IMR-90 (cell line): ENCODE measurements around the gene TRIM24. TPM values are rescaled to one million over a fixed set of nuclear protein-coding genes. Genes with fewer than 3 reads are reported as not detected.
"Not testable (repeated sequence)": the region's sequence is repeated elsewhere in the genome, so short reads cannot be mapped to it uniquely, and the experiment has no call there.

Experiments used
- ATAC-seq: fragments of 200-7000 bp; cut with Tn5 transposase; 2 replicates; pipeline ENCODE4 v1.9.1; 2020; ENCODE audit warnings: low read depth, mild to moderate bottlenecking, moderate library complexity
- BruUV-seq: library from RNA; stranded (reverse); fragments of 400-500 nt; replicated peaks from 2 replicates; lab custom pipeline; 2021; lab: Mats Ljungman, UMichigan
- CTCF ChIA-PET: fragments of 300-600 bp; formaldehyde crosslinking; extraction: SDS; loops from one replicate; lab custom pipeline; 2021; ENCODE audit warnings: antibody characterized with exemption; lab: Yijun Ruan, JAX
- POLR2A ChIA-PET: fragments of 300-600 bp; sonication (Branson Sonifier 250); formaldehyde crosslinking; loops from one replicate; lab custom pipeline; 2022; ENCODE audit warnings: antibody characterized with exemption; ENCODE audit not compliant: unreplicated experiment; lab: Charles Lee
- DNase-seq: peaks from one replicate; pipeline ENCODE4 v3.0.0; 2013
- H2AFZ ChIP-seq: replicated peaks from 2 replicates; pipeline ENCODE3; 2013; ENCODE audit warnings: low read length, mild to moderate bottlenecking; ENCODE audit not compliant: poor library complexity
- H2AK5ac ChIP-seq: 2 replicates; pipeline ENCODE4 v1.6.1; 2013; ENCODE audit warnings: low read depth, low read length, inconsistent platforms
- H2AK9ac ChIP-seq: replicated peaks from 2 replicates; pipeline ENCODE3; 2013; ENCODE audit warnings: mild to moderate bottlenecking, low read depth, low read length, moderate library complexity; ENCODE audit not compliant: poor library complexity
- H2BK120ac ChIP-seq: 2 replicates; pipeline ENCODE4 v1.6.1; 2013; ENCODE audit warnings: low read depth, low read length, inconsistent platforms
- H2BK15ac ChIP-seq: 3 replicates; pipeline ENCODE4 v1.6.1; 2013; ENCODE audit warnings: low read depth, low read length, inconsistent platforms
- H2BK20ac ChIP-seq: 2 replicates; pipeline ENCODE4 v1.6.1; 2013; ENCODE audit warnings: low read depth, mild to moderate bottlenecking, inconsistent platforms, low read length, moderate library complexity
- H2BK5ac ChIP-seq: 2 replicates; pipeline ENCODE4 v1.6.1; 2013; ENCODE audit warnings: mild to moderate bottlenecking, low read depth, low read length, inconsistent platforms; ENCODE audit not compliant: poor library complexity, severe bottlenecking
- H3K14ac ChIP-seq: replicated peaks from 2 replicates; pipeline ENCODE4 v1.6.1; 2013; ENCODE audit warnings: low read depth, low read length, inconsistent platforms
- H3K18ac ChIP-seq: 2 replicates; pipeline ENCODE4 v1.6.1; 2013; ENCODE audit warnings: low read depth, low read length, control low read depth
- H3K23ac ChIP-seq: 2 replicates; pipeline ENCODE4 v1.6.1; 2013; ENCODE audit warnings: low read depth, low read length, inconsistent platforms
- H3K27ac ChIP-seq: 2 replicates; pipeline ENCODE4 v1.5.1; 2013; ENCODE audit warnings: mild to moderate bottlenecking, control low read depth, low read length; ENCODE audit not compliant: insufficient read depth
- H3K27me3 ChIP-seq: 2 replicates; pipeline ENCODE4 v1.6.1; 2013; ENCODE audit warnings: low read length; ENCODE audit not compliant: control insufficient read depth, insufficient read depth
- H3K36me3 ChIP-seq: 2 replicates; pipeline ENCODE4 v1.6.1; 2013; ENCODE audit warnings: low read length, mixed read lengths; ENCODE audit not compliant: control insufficient read depth, insufficient read depth
- H3K4ac ChIP-seq: 2 replicates; pipeline ENCODE4 v1.6.1; 2013; ENCODE audit warnings: low read depth, low read length, inconsistent platforms
- H3K4me1 ChIP-seq: 2 replicates; pipeline ENCODE4 v1.6.1; 2013; ENCODE audit warnings: low read length, mixed read lengths; ENCODE audit not compliant: control insufficient read depth, insufficient read depth
- H3K4me2 ChIP-seq: 2 replicates; pipeline ENCODE4 v1.6.1; 2013; ENCODE audit warnings: low read depth, mild to moderate bottlenecking, control low read depth, low read length, moderate library complexity
- H3K4me3 ChIP-seq: 2 replicates; pipeline ENCODE4 v1.5.1; 2013; ENCODE audit warnings: low read depth, mild to moderate bottlenecking, control low read depth, low read length, moderate library complexity; ENCODE audit not compliant: insufficient read depth
- H3K56ac ChIP-seq: 2 replicates; pipeline ENCODE4 v1.6.1; 2013; ENCODE audit warnings: low read length, inconsistent platforms; ENCODE audit not compliant: insufficient read depth; ENCODE audit errors: extremely low read depth
- H3K79me1 ChIP-seq, 2 experiments: 2 replicates each; pipeline ENCODE4 v1.6.1; 2013; ENCODE audit warnings: low read length in 2 of 2, inconsistent platforms in 1 of 2, low read depth in 1 of 2
- H3K9ac ChIP-seq: 2 replicates; pipeline ENCODE4 v1.6.1; 2013; ENCODE audit warnings: low read depth, low read length, control low read depth
- H3K9me1 ChIP-seq: 2 replicates; pipeline ENCODE4 v1.6.1; 2013; ENCODE audit warnings: low read length, inconsistent platforms; ENCODE audit not compliant: insufficient read depth
- H3K9me3 ChIP-seq: 2 replicates; pipeline ENCODE4 v1.6.1; 2013; ENCODE audit warnings: low read length; ENCODE audit not compliant: control insufficient read depth, insufficient read depth
- H4K20me1 ChIP-seq: 2 replicates; pipeline ENCODE4 v1.6.1; 2013; ENCODE audit warnings: low read length, inconsistent platforms; ENCODE audit not compliant: insufficient read depth
- H4K5ac ChIP-seq: 2 replicates; pipeline ENCODE4 v1.6.1; 2013; ENCODE audit warnings: mild to moderate bottlenecking, low read depth, low read length, control low read depth
- H4K8ac ChIP-seq, 2 experiments: 2 replicates each; pipeline ENCODE4 v1.6.1; 2013; ENCODE audit warnings: low read depth in 2 of 2, low read length in 2 of 2, control low read depth in 1 of 2, inconsistent platforms in 1 of 2
- H4K91ac ChIP-seq: 2 replicates; pipeline ENCODE4 v1.6.1; 2013; ENCODE audit warnings: low read depth, low read length, inconsistent platforms; ENCODE audit not compliant: insufficient read depth
- CEBPB ChIP-seq: IDR thresholded peaks from 2 replicates; pipeline ENCODE4 v1.6.1; 2012; ENCODE audit warnings: low read depth, low read length, improper control_type of control experiment
- WGBS, 2 experiments: methylation state at CpG; one replicate each; pipeline versions ENCODE4 v1.1.5 to v1.1.7; 2013; ENCODE audit warnings: missing lambda C conversion rate in 2 of 2; ENCODE audit not compliant: insufficient read length in 1 of 2; ENCODE audit errors: extremely low coverage in 2 of 2; 5-methylcytosine and 5-hydroxymethylcytosine counted together
- dilution Hi-C: fragments of 300-500 bp; cut with HindIII; formaldehyde crosslinking; loops from one replicate; pipeline ENCODE4 v1.14.3; 2018; ENCODE audit warnings: low sequenced_read_pairs; ENCODE audit not compliant: unreplicated experiment
- in situ Hi-C: fragments of 300-500 bp; cut with MboI; formaldehyde crosslinking; loops from 3 replicates; pipeline ENCODE4 v1.14.3; 2019; ENCODE audit warnings: low sequenced_read_pairs, inconsistent platforms, mixed read lengths
- intact Hi-C: fragments of 100-400 bp; cut with micrococcal nuclease; formaldehyde crosslinking; loops from 2 replicates; pipeline ENCODE4 v1.10.0; 2022
- polyA plus RNA-seq, 3 experiments: library from polyadenylated mRNA; depleted of rRNA; stranded (reverse); fragments of >200 nt; gene quantifications; 2 replicates each; pipeline ENCODE4 v1.2.3, GENCODE V29; 2012; ENCODE audit warnings: low replicate concordance in 1 of 3
- total RNA-seq: library from RNA; depleted of rRNA; stranded (reverse); fragments of >200 nt; gene quantifications from 2 replicates; pipeline ENCODE4 v1.2.3, GENCODE V29; 2012

The TRIM24 gene
- total and polyA plus RNA-seq, 2 of the 4 experiments (the other 2 are of a cell fraction): 4.1 to 5.7 TPM

DNA sequence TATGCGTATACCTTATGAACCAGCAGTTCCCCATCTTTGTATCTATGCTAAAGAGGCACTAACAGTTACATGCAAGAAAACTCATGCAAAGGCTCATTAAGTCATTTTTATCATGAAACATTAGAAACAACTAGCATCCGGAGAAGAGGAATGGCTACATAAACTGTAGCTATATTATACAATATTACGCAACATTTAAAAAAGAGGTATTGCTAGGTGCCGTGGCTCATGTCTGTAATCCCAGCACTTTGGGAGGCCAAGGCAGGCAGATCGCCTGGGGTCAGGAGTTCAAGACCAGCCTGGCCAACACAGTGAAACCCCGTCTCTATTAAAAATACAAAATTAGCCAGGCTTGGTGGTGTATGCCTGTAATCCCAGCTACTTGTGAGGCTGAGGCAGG, 47.1 kb upstream of the TRIM24 start:
- CTCF ChIA-PET, H3K4ac ChIP-seq, H3K27ac ChIP-seq, H4K20me1 ChIP-seq, H2BK15ac ChIP-seq, POLR2A ChIA-PET, H3K9me3 ChIP-seq, H3K36me3 ChIP-seq, BruUV-seq, H2BK20ac ChIP-seq, H3K18ac ChIP-seq, H2AK5ac ChIP-seq, H3K27me3 ChIP-seq, DNase-seq, H2BK120ac ChIP-seq, H2AFZ ChIP-seq, H3K9me1 ChIP-seq, dilution Hi-C loops, H3K4me3 ChIP-seq, H3K9ac ChIP-seq, H3K23ac ChIP-seq, intact Hi-C loops, ATAC-seq, H2BK5ac ChIP-seq, H2AK9ac ChIP-seq, H4K5ac ChIP-seq, H3K79me1 ChIP-seq, H3K14ac ChIP-seq, H3K4me1 ChIP-seq, in situ Hi-C loops, H4K8ac ChIP-seq, H3K4me2 ChIP-seq, H4K91ac ChIP-seq, H3K56ac ChIP-seq: not testable (repeated sequence)
- peak; percentile 71 for TF ChIP-seq CEBPB
- WGBS, 2 experiments: 83% methylated on average over 1 of the region's 6 CpGs; no CpG with 5 or more reads in 1 of the 2 experiments
